GM23248 (cell line): ENCODE measurements around the gene GTF2E1.

Experiments
- EZH2 ChIP-seq: fragments of 200-600 bp; sonication (generic); IDR thresholded peaks from 2 replicates; pipeline ENCODE4 v1.6.1; 2018; ENCODE audit warnings: antibody characterized with exemption, mild to moderate bottlenecking; ENCODE audit not compliant: insufficient read depth, poor library complexity, severe bottlenecking
- EZH2phosphoT487 ChIP-seq: fragments of 200-600 bp; sonication (generic); IDR thresholded peaks from 2 replicates; pipeline ENCODE4 v1.6.1; 2018; ENCODE audit warnings: antibody characterized with exemption, moderate library complexity, mild to moderate bottlenecking, low read depth; ENCODE audit not compliant: insufficient read depth

DNA sequence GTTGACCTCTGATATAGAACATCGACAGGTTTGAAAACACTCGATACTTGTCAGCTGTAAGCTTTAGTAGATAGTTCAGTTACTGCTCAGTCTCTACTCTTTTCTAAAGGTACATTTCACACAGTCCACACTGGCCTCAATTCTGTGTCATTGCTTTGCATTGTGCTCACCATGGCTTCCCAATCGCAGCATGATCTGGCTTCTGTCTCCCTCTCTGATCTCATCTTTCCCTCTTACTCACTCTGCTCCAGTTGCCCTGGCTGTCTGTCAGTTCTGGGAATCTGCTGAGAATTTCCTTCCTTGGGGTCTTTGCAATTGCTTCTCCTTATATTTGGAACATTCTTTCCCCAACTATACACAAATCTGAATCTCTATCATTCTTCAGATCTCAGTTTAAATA is 80.6 kb downstream of the GTF2E1 start:
- no peak for TF ChIP-seq EZH2phosphoT487
- TF ChIP-seq EZH2, result no peak
